Progenitor cell of endocrine pancreas (in vitro differentiated cells): ENCODE results near the gene SOD2. TPM values are rescaled to one million over a fixed set of nuclear protein-coding genes. Genes with fewer than 3 reads are reported as not detected.
"Not testable (repeated sequence)": the region's sequence is repeated elsewhere in the genome, so short reads cannot be mapped to it uniquely, and the experiment has no call there.

Experiments
- DNase-seq: peaks from one replicate; pipeline ENCODE4 v3.0.0; 2021; ENCODE audit warnings: low spot score; ENCODE audit not compliant: unreplicated experiment
- H3K27ac Mint-ChIP-seq: 2 replicates; pipeline ENCODE4 v1.8.0; 2021; ENCODE audit warnings: mild to moderate bottlenecking, moderate library complexity, mixed read lengths
- H3K27me3 Mint-ChIP-seq: 2 replicates; pipeline ENCODE4 v1.8.0; 2021; ENCODE audit warnings: mixed read lengths
- H3K36me3 Mint-ChIP-seq: 2 replicates; pipeline ENCODE4 v1.8.0; 2022; ENCODE audit warnings: mixed read lengths; ENCODE audit not compliant: insufficient read depth
- H3K4me1 Mint-ChIP-seq: 2 replicates; pipeline ENCODE4 v1.8.0; 2021; ENCODE audit warnings: low read depth, mixed read lengths
- H3K4me3 Mint-ChIP-seq: 2 replicates; pipeline ENCODE4 v1.8.0; 2021; ENCODE audit warnings: low read depth, mild to moderate bottlenecking, moderate library complexity, mixed read lengths
- H3K9me3 Mint-ChIP-seq: 2 replicates; pipeline ENCODE4 v1.8.0; 2021; ENCODE audit warnings: low read depth, mixed read lengths
- CTCF ChIP-seq: fragments of 200-600 bp; sonication (generic); IDR thresholded peaks from one replicate; pipeline ENCODE4 v1.5.0; 2021; ENCODE audit warnings: antibody characterized with exemption, mild to moderate bottlenecking; ENCODE audit not compliant: unreplicated experiment
- total RNA-seq: library from RNA; stranded (reverse); gene quantifications from 2 replicates; pipeline ENCODE4 v1.2.1, GENCODE V29; 2021

Gene SOD2
- total RNA-seq, 1 donor from 2014 or later = 68.9 TPM

DNA sequence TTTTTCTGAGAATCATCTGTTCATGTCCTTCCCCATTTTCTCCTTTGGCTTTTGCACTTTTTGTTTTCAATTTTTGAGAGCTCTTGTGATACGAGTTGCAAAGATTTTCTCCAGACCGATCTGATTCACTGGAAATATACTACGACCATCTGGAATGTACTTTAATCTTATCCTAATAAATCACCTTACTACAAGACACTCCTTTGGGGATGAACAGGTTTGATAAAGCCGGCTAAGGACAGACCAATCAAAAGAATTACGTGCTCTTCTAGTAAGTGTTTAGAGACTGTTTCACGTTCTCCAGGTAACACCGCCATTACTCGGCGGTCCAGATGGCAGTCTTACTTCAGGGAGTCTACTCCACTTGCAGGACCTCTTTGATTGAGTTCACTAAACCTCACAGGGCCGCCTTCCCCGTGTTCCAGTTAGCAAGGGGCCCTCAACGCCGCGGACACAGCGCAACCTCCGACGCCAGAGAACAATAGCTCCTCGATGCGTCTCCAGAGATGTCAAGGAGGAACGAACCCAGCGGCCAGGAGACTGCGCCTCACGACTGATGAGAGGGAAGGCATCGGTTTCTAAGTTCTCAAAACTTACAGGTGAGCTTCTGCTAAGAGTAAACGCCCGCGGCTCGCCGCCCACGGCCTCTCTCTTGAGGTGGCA is 33.3 kb upstream of the SOD2 start:
- H3K27ac Mint-ChIP-seq = peak overlapping the region; percentile 100

DNA sequence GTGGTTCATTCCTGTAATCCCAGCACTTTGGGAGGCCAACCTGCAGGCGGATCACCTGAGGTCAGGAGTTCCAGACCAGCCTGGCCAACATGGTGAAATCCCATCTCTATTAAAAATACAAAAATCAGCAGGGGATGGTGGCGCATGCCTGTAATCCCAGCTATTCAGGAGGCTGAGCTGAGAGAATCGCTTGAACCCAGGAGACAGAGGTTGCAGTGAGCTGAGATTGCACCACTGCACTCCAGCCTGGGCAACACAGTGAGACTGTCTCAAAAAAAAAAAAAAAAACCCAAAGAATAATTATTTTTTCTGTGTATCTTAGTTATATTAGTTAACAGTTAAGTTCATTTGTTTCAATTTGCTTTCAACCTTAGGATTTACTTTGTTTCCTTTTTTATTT is 32.2 kb upstream of the SOD2 start:
- Mint-ChIP-seq H3K27ac (peak overlapping the region; percentile 29), H3K4me3 (peak overlapping the region; percentile 60), H3K36me3 (peaks cover 14% of the 10 kb centered on the region), H3K4me1 (peaks cover 21% of the 10 kb centered on the region)
- H3K27me3 Mint-ChIP-seq, DNase-seq, H3K9me3 Mint-ChIP-seq: not testable (repeated sequence)

More for the DNA sequence above, 33.3 kb upstream of the SOD2 start:
- peaks cover 3% of the 10 kb centered on the region for H3K9me3 Mint-ChIP-seq
- TF ChIP-seq CTCF = no peak
- peak overlapping the region; percentile 98 for H3K4me3 Mint-ChIP-seq
- H3K27me3 Mint-ChIP-seq = no peaks in the 10 kb centered on the region
- H3K4me1 Mint-ChIP-seq = peaks cover 25% of the 10 kb centered on the region
- H3K36me3 Mint-ChIP-seq = peaks cover 17% of the 10 kb centered on the region
- no peak for DNase-seq

GRCh38 chr6:159724778-159725177 is 31.7 kb upstream of the SOD2 start:
- Mint-ChIP-seq H3K9me3 (peaks cover 3% of the 10 kb centered on the region), H3K4me3 (peak overlapping the region; percentile 60), H3K36me3 (peaks cover 14% of the 10 kb centered on the region), H3K27ac (peak overlapping the region; percentile 29), H3K4me1 (peaks cover 21% of the 10 kb centered on the region), H3K27me3 (no peaks in the 10 kb centered on the region)
- no peak for DNase-seq
- no peak for TF ChIP-seq CTCF

DNA sequence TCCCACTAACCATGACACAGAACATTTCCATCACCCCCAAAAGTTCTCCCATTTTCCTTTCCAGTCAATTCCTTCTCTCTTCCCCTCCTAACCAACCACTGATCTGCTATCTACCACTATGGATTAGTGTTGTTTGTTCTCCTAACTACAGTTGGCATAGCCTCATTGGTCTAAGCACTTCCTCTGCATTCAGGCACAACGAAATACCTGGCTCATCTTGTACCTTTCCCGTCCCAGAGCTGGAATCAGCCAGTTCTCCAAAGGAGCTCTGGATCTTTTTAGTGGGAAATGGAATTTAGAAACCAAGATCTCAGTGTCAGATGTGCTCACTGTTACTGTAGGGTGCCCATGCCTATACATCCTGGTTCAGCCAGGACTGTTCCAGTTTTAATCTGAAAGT is 30.2 kb upstream of the SOD2 start:
- no peaks in the 10 kb centered on the region for H3K27me3 Mint-ChIP-seq
- peaks cover 12% of the 10 kb centered on the region for H3K4me1 Mint-ChIP-seq
- no peak for DNase-seq

GRCh38 chr6:159722655-159723054 is 29.6 kb upstream of the SOD2 start:
- Mint-ChIP-seq H3K27me3 (no peaks in the 10 kb centered on the region), H3K9me3 (peaks cover 3% of the 10 kb centered on the region), H3K27ac (no peak overlapping the region), H3K4me3 (no peak overlapping the region), H3K36me3 (peaks cover 14% of the 10 kb centered on the region), H3K4me1 (peaks cover 12% of the 10 kb centered on the region)
- no peak for DNase-seq
- TF ChIP-seq CTCF = no peak

More for the DNA sequence above, 30.2 kb upstream of the SOD2 start:
- H3K36me3 Mint-ChIP-seq = peaks cover 14% of the 10 kb centered on the region
- H3K9me3 Mint-ChIP-seq = peaks cover 3% of the 10 kb centered on the region
- peak overlapping the region; percentile 69 for H3K27ac Mint-ChIP-seq
- no peak overlapping the region for H3K4me3 Mint-ChIP-seq
- TF ChIP-seq CTCF = no peak

GRCh38 chr6:159721981-159722380 is 28.9 kb upstream of the SOD2 start:
- not testable (repeated sequence) for H3K9me3 Mint-ChIP-seq, DNase-seq, H3K4me3 Mint-ChIP-seq, H3K27me3 Mint-ChIP-seq, H3K27ac Mint-ChIP-seq
- Mint-ChIP-seq H3K36me3 (peaks cover 14% of the 10 kb centered on the region), H3K4me1 (peaks cover 12% of the 10 kb centered on the region)
